GM13976 (cell line): ENCODE measurements around the gene INTS12.
"Not testable (repeated sequence)": the region's sequence is repeated elsewhere in the genome, so short reads cannot be mapped to it uniquely, and the experiment has no call there.

Source experiments
- DNase-seq: peaks from one replicate; pipeline ENCODE4 v3.0.0; 2012; ENCODE audit warnings: low spot score
- in situ Hi-C: fragments of 300-500 bp; cut with MboI; formaldehyde crosslinking; loops from one replicate; pipeline ENCODE4 v1.12.0; 2022; ENCODE audit warnings: low sequenced_read_pairs, mixed read lengths, inconsistent platforms; ENCODE audit not compliant: unreplicated experiment
- TF ChIP-seq, protein P1 (sequence below): IDR thresholded peaks from 2 replicates; pipeline ENCODE4 v1.5.1; 2012; ENCODE audit warnings: borderline replicate concordance, mild to moderate bottlenecking; ENCODE audit not compliant: insufficient read depth; ENCODE audit errors: extremely low read depth, missing control alignments, control extremely low read depth

Gene INTS12, protein sequence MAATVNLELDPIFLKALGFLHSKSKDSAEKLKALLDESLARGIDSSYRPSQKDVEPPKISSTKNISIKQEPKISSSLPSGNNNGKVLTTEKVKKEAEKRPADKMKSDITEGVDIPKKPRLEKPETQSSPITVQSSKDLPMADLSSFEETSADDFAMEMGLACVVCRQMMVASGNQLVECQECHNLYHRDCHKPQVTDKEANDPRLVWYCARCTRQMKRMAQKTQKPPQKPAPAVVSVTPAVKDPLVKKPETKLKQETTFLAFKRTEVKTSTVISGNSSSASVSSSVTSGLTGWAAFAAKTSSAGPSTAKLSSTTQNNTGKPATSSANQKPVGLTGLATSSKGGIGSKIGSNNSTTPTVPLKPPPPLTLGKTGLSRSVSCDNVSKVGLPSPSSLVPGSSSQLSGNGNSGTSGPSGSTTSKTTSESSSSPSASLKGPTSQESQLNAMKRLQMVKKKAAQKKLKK

DNA sequence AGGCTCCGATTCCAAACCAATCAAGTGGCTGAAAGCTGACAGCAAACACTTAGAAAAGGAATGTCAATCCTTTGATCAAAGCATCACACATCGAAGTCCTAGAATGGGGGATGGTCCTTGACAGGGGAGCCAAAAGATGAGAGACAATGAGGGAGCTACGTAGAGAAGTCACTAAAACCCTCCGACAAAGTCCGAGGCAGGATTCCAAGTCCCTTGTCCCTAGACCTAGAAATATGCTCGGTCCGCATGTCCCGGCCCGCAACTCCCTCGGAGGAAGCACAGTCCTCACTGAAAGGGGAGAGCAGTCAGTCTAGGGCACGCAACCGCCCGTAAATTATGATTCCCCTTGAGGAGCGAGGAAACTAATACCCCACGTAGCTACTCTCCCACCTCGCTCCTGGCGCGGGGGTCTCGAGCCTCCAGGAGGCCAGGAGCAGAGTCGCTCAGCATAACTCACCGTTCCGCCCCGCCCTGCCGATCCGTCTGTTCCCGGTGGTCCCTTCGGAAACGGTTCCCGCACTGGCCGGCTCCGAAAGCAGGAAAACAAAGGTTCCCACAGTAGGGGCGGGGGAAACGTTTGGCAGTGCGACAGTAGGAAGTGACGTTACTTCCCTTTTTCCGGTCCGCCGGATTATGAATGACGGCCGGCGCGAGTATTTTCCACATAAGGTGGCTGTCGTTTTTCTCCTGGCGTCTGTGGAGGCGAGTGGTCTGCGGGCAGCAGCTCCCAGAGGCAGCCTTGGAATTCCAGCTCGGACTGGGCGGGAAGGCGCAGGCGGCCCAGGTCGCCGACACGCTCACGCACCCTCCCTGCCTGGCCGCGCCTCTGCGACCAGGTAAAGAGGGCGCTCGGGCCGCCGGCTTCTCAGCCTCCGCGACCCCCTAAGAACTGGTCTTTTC, at the start of gene INTS12, which contains the start of gene GSTCD:
Gene INTS12 (minus strand): TSS at position 509 of the 900 bp plus-strand sequence. CDS start 8,684 bp downstream, outside the sequence.
Gene GSTCD (plus strand): TSS at position 604 of the 900 bp plus-strand sequence. CDS start 8,830 bp downstream, outside the sequence.
- TF ChIP-seq, protein P1, sequence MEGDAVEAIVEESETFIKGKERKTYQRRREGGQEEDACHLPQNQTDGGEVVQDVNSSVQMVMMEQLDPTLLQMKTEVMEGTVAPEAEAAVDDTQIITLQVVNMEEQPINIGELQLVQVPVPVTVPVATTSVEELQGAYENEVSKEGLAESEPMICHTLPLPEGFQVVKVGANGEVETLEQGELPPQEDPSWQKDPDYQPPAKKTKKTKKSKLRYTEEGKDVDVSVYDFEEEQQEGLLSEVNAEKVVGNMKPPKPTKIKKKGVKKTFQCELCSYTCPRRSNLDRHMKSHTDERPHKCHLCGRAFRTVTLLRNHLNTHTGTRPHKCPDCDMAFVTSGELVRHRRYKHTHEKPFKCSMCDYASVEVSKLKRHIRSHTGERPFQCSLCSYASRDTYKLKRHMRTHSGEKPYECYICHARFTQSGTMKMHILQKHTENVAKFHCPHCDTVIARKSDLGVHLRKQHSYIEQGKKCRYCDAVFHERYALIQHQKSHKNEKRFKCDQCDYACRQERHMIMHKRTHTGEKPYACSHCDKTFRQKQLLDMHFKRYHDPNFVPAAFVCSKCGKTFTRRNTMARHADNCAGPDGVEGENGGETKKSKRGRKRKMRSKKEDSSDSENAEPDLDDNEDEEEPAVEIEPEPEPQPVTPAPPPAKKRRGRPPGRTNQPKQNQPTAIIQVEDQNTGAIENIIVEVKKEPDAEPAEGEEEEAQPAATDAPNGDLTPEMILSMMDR: no peak
- in situ Hi-C loops: no loop called here
- DNase-seq: peak; percentile 86

DNA sequence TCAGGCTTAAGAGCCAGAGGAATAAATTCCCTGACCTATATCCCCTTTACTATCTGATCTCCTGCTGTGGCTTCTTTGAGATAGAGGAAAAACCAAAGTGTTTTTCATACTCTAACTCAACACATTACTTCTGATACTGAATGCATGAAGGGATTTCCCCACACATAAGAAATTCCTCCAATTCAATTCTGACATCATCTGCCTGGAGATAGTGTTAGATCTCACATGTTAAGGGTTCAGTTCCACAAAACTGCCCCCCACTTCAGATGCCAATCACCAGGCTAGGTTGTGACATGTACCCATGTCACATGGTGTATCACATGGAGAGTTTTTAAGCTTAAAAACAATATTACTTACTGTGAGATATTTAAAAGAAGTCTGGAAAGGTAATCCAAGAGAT, 46.9 kb upstream of the INTS12 start:
- no peak for DNase-seq
- TF ChIP-seq, protein P1: no peak
- in situ Hi-C loops: no loop called here

DNA sequence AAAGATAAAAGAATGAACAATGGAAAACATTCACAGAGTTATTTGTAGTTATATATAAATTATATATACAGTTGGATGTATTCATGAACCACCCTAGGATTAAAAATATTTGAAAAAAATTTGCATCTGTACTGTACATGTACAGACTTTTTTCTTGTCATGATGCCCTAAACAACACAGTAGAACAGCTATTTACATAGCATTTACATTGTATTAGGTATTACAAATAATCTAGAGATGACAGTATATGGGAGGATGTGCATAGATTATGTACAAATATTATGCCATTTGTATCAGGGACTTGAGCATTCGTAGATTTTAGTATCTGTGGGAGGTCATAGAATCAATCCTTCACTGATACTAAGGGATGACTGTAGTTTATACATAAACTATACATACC, 44.9 kb upstream of the INTS12 start:
- TF ChIP-seq, protein P1: no peak
- in situ Hi-C loops: no loop called here
- no peak for DNase-seq

DNA sequence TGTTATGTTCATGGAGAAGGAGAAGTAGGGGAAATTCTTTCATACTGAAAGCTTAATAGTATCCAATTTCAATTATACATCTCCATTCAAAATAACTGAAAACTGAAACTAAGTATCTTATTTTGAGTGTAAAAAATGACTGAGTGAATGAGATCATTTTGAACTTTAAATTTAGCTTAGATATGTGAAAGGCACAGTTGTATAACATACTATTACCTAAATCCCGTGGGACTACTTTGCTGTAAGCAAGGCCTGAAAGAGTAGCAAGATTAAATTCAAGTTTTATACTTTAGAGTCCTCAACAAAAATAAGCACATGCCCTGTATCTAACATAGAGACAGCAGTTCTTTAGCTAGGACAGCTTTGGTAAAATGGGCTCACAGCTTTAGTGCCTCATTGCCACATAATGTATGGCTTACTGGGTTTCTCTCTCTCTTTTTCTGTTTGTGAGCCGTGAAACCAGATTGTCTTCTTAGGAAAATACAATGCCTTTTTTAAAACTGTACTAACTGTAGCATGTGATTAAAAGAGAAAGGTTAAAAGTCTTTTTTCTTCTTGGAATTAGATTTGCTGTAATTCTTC, 43.3 kb upstream of the INTS12 start:
- TF ChIP-seq, protein P1: no peak
- no peak for DNase-seq
- in situ Hi-C loops: no loop called here

DNA sequence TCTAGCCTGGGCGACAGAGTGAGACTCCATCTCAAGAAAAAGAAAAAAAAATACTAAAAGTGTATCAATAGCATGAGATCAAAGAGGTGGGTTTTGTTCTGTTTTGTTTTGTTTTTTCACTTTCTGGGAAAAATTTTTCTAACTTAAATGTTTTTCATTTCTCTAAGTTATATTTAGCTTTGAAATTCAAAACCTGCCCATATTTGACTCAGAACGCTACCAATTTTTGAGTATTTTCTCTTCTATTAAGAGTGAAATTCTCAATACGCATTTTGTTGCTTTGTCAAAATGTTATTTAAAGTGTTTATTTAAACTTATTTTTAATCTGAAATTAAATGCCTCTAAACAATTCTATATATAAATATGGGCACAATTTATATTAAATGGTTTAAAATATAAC, 39.7 kb upstream of the INTS12 start:
- in situ Hi-C loops: no loop called here
- TF ChIP-seq, protein P1: no peak
- no peak for DNase-seq

DNA sequence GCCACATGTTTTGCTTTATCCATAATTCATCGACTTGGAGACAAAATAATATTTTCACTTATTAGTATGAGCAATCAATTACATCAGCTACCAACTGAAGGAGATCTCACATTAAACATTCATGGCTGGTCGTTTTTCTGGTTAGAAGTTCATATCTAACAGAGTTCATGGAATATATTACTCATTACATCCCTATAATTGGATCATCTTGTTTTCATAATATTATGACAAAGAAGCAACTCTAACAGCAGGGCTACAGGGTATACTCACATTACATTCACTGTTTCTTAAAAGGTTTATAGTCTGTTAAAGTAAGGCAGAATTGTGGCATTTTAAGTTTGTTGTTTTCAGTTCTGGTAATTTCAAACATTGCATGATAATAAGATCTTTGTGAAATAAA, 33.1 kb upstream of the INTS12 start:
- DNase-seq: no peak
- in situ Hi-C loops: no loop called here
- TF ChIP-seq, protein P1: no peak

DNA sequence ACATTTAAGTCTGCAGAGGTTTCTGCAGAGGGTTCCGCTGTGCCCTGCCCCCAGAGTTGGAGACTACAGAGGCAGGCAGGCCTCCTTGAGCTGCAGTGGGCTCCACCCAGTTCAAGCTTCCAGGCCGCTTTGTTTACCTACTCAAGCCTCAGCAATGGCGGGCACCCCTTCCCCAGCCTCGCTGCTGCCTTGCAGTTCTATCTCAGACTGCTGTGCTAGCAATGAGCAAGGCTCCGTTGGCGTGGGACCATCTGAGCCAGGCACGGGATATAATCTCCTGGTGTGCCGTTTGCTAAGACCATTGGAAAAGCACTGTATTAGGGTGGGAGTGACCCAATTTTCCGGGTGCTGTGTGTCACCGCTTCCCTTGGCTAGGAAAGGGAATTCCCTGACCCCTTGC, 26.7 kb upstream of the INTS12 start:
- in situ Hi-C loops, DNase-seq: not testable (repeated sequence)

DNA sequence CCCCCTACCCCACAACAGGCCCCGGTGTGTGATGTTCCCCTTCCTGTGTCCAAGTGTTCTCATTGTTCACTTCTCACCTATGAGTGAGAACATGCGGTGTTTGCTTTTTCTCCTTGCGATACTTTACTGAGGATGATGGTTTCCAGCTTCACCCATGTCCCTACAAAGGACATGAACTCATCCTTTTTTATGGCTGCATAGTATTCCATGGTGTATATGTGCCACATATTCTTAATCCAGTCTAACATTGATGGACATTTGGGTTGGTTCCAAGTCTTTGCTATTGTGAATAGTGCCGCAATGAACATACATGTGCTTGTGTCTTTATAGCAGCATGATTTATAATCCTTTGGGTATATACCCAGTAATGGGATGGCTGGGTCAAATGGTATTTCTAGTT, 21.4 kb upstream of the INTS12 start:
- DNase-seq, in situ Hi-C loops: not testable (repeated sequence)
